SK-MEL-5 (cell line): ENCODE data around the gene CCDC102B. TPM values are rescaled to one million over a fixed set of nuclear protein-coding genes. Genes with fewer than 3 reads are reported as not detected.
A peak's percentile ranks its signal among the peaks of the same experiment; 100 is the strongest.
"Not testable (repeated sequence)": the region's sequence is repeated elsewhere in the genome, so short reads cannot be mapped to it uniquely, and the experiment has no call there.

ENCODE experiments used
- DNase-seq: peaks from one replicate; pipeline ENCODE4 v3.0.0-alpha.2; 2016; ENCODE audit warnings: low read depth, low spot score
- in situ Hi-C: cut with HindIII; loops from 2 replicates; pipeline ENCODE4 v1.10.0; 2016; ENCODE audit warnings: low sequenced_read_pairs, high pct_unique_total_duplicates, low pct_unique_long_range_greater_than_20kb
- total RNA-seq: library from RNA; depleted of rRNA; stranded (reverse); fragments of >200 nt; shearing (Covaris generic); gene quantifications from 2 replicates; pipeline ENCODE4 v1.2.3, GENCODE V29; 2014

The CCDC102B gene
- total RNA-seq, 1 experiment from 2014 or later, result not detected

GRCh38 chr18:68861365-68861764, 63.5 kb downstream of the CCDC102B start:
- in situ Hi-C loops, result no loop called here

GRCh38 chr18:68865021-68865420, 67.1 kb downstream of the CCDC102B start:
- in situ Hi-C loops, result no loop called here
- no peak for DNase-seq

More at GRCh38 chr18:68861365-68861764, 63.5 kb downstream of the CCDC102B start:
- no peak for DNase-seq

- in situ Hi-C loops, result no loop called here
Measured at GRCh38 chr18:68865503-68865902, 67.6 kb downstream of the CCDC102B start.

GRCh38 chr18:68873003-68873402, 75.1 kb downstream of the CCDC102B start:
- DNase-seq, result no peak
- in situ Hi-C loops, result no loop called here

More at GRCh38 chr18:68865503-68865902, 67.6 kb downstream of the CCDC102B start:
- no peak for DNase-seq

GRCh38 chr18:68874361-68874760, 76.5 kb downstream of the CCDC102B start:
- in situ Hi-C loops, result no loop called here
- DNase-seq, result no peak

GRCh38 chr18:68879947-68880346, 82.1 kb downstream of the CCDC102B start:
- in situ Hi-C loops, DNase-seq: not testable (repeated sequence)

GRCh38 chr18:68887410-68887809, 89.5 kb downstream of the CCDC102B start:
- DNase-seq, result no peak

GRCh38 chr18:68893354-68893753, 95.5 kb downstream of the CCDC102B start:
- in situ Hi-C loops, result no loop called here
- no peak for DNase-seq

More at GRCh38 chr18:68887410-68887809, 89.5 kb downstream of the CCDC102B start:
- in situ Hi-C loops, result no loop called here

- in situ Hi-C loops, result no loop called here
- no peak for DNase-seq
Measured at GRCh38 chr18:68897286-68897685, 99.4 kb downstream of the CCDC102B start.

- in situ Hi-C loops, result no loop called here
- no peak for DNase-seq
Measured at GRCh38 chr18:68909579-68909978, 111.7 kb downstream of the CCDC102B start.

- DNase-seq, result no peak
- in situ Hi-C loops, result no loop called here
Measured at GRCh38 chr18:68915061-68915460, 117.2 kb downstream of the CCDC102B start.

GRCh38 chr18:68916734-68917133, 118.9 kb downstream of the CCDC102B start:
- DNase-seq, result no peak
- in situ Hi-C loops, result no loop called here

GRCh38 chr18:68918216-68918615, 120.3 kb downstream of the CCDC102B start:
- in situ Hi-C loops, result no loop called here
- DNase-seq, result no peak

- in situ Hi-C loops, result no loop called here
- no peak for DNase-seq
Measured at GRCh38 chr18:68919900-68920299, 122.0 kb downstream of the CCDC102B start.

- in situ Hi-C loops, result no loop called here
- no peak for DNase-seq
Measured at GRCh38 chr18:68922392-68922791, 124.5 kb downstream of the CCDC102B start.

GRCh38 chr18:68925268-68925667, 127.4 kb downstream of the CCDC102B start:
- in situ Hi-C loops, result no loop called here
- DNase-seq, result peak; percentile 36

GRCh38 chr18:68928762-68929675, 131.1 kb downstream of the CCDC102B start:
- in situ Hi-C loops, result no loop called here
- no peak for DNase-seq

GRCh38 chr18:68935686-68936085, 137.8 kb downstream of the CCDC102B start:
- DNase-seq, result no peak
- in situ Hi-C loops, result no loop called here

- in situ Hi-C loops, result no loop called here
- DNase-seq, result no peak
Measured at GRCh38 chr18:68937029-68937599, 139.2 kb downstream of the CCDC102B start.
